GM19463 (cell line): ENCODE data around the gene MAP3K4.

Experiments
- ATAC-seq: cut with Tn5 transposase; IDR thresholded peaks from one replicate; pipeline ENCODE4 v1.9.1; 2021; ENCODE audit warnings: mild to moderate bottlenecking, moderate library complexity; ENCODE audit not compliant: unreplicated experiment

The MAP3K4 gene

GRCh38 chr6:161076181-161076677, 84.7 kb downstream of the MAP3K4 start:
- no peak for ATAC-seq

- ATAC-seq = no peak
Measured at GRCh38 chr6:161079566-161080262, 88.1 kb downstream of the MAP3K4 start.

GRCh38 chr6:161080263-161080970, 88.8 kb downstream of the MAP3K4 start:
- no peak for ATAC-seq

- no peak for ATAC-seq
Measured at GRCh38 chr6:161082215-161082614, 90.6 kb downstream of the MAP3K4 start.

GRCh38 chr6:161085246-161085645, 93.7 kb downstream of the MAP3K4 start:
- no peak for ATAC-seq

GRCh38 chr6:161088676-161089328, 97.2 kb downstream of the MAP3K4 start:
- ATAC-seq = no peak

GRCh38 chr6:161091151-161091550, 99.6 kb downstream of the MAP3K4 start:
- no peak for ATAC-seq

- ATAC-seq = no peak
Measured at GRCh38 chr6:161091972-161092701, 100.6 kb downstream of the MAP3K4 start.

- ATAC-seq = no peak
Measured at GRCh38 chr6:161094955-161095354, 103.4 kb downstream of the MAP3K4 start.

GRCh38 chr6:161095916-161096315, 104.3 kb downstream of the MAP3K4 start:
- ATAC-seq = no peak

GRCh38 chr6:161100072-161100471, 108.5 kb downstream of the MAP3K4 start:
- ATAC-seq = no peak

GRCh38 chr6:161101517-161101916, 109.9 kb downstream of the MAP3K4 start:
- ATAC-seq = no peak

- ATAC-seq = no peak
Measured at GRCh38 chr6:161103475-161103874, 111.9 kb downstream of the MAP3K4 start.

- ATAC-seq = no peak
Measured at GRCh38 chr6:161104966-161105365, 113.4 kb downstream of the MAP3K4 start.

- ATAC-seq = no peak
Measured at GRCh38 chr6:161105408-161105807, 113.8 kb downstream of the MAP3K4 start.

GRCh38 chr6:161107779-161108730, 116.5 kb downstream of the MAP3K4 start:
- no peak for ATAC-seq

GRCh38 chr6:161108916-161109315, 117.3 kb downstream of the MAP3K4 start:
- ATAC-seq = no peak

- ATAC-seq = no peak
Measured at GRCh38 chr6:161109366-161109765, 117.8 kb downstream of the MAP3K4 start.

- no peak for ATAC-seq
Measured at GRCh38 chr6:161110028-161110779, 118.6 kb downstream of the MAP3K4 start.
